Fibroblast of lung (primary cell): ENCODE data around the gene OR2F2.

ENCODE experiments used
- CTCF ChIP-seq, 2 donors: IDR thresholded peaks in 1 of 2; conservative IDR thresholded peaks in 1 of 2; 1 replicate in 1 of 2; 2 replicates in 1 of 2; pipeline ENCODE4 v1.5.1; 2011 to 2012; ENCODE audit warnings: low read length in 2 of 2, control low read depth in 1 of 2, inconsistent platforms in 1 of 2, low read depth in 1 of 2, mild to moderate bottlenecking in 1 of 2
- EZH2 ChIP-seq: IDR thresholded peaks from 2 replicates; pipeline ENCODE4 v1.5.1; 2012; ENCODE audit warnings: low read length, control low read depth, mild to moderate bottlenecking; ENCODE audit errors: missing control alignments

GRCh38 chr7:143965280-143965679 lies 30.2 kb downstream of the OR2F2 start:
- TF ChIP-seq CTCF (conservative IDR thresholded peaks at IDR 0.05 in 1 of 2, IDR thresholded peaks at IDR 0.05 in 1 of 2; ENCODE audit: low read depth in 1 of 2, low read length in 2 of 2) (no peak), EZH2 (no peak)
